ENCODE results near the gene CCNA1. TPM values are rescaled to one million over a fixed set of nuclear protein-coding genes. Genes with fewer than 3 reads are reported as not detected.

The CCNA1 gene
- total RNA-seq, 1 experiment from 2014 or later = not detected

DNA sequence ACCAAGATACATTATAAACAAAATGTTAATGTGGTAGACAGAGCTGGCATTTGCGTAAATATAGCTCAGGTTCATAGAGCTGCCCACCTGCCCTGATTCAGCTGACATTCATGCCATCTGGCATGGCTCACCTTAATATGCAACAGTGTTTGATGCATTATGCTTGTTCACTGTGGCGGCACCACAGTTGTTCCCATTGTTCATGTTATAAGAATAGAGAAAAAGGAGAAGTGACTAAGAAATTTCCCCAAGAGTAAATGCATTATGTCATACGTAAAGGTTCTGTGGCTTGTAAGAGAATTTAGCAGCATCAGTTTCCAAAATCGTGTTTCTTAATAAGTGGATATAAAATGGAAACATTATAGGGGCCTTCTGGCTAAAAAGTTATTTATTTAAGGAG, 4.5 kb downstream of the CCNA1 start:
- in situ Hi-C loops (cut with HindIII; ENCODE audit: low pct_unique_long_range_greater_than_20kb, low sequenced_read_pairs) (no loop called here), intact Hi-C loops (cut with micrococcal nuclease; ENCODE audit: unreplicated experiment) (no loop called here)
- no peaks in the 10 kb centered on the region for H3K27me3 ChIP-seq (ENCODE audit: control insufficient read depth, insufficient read depth, low read length)
- no peak for ATAC-seq
- no peak for DNase-seq (ENCODE audit: low read depth, low spot score)
- no peaks in the 10 kb centered on the region for H3K4me1 ChIP-seq (ENCODE audit: control insufficient read depth, insufficient read depth, low read length)
- ChIA-PET CTCF (no interaction called here), POLR2A (no interaction called here)
- TF ChIP-seq SIN3A (IDR thresholded peaks at IDR 0.05; ENCODE audit: borderline replicate concordance, insufficient read depth, low read depth, low read length) (no peak), POLR2AphosphoS5 (IDR thresholded peaks at IDR 0.05; ENCODE audit: low read depth, low read length) (no peak), TCF7L2 (IDR thresholded peaks at IDR 0.05; ENCODE audit: low read depth, low read length) (no peak)
- TF ChIP-seq, protein P1, sequence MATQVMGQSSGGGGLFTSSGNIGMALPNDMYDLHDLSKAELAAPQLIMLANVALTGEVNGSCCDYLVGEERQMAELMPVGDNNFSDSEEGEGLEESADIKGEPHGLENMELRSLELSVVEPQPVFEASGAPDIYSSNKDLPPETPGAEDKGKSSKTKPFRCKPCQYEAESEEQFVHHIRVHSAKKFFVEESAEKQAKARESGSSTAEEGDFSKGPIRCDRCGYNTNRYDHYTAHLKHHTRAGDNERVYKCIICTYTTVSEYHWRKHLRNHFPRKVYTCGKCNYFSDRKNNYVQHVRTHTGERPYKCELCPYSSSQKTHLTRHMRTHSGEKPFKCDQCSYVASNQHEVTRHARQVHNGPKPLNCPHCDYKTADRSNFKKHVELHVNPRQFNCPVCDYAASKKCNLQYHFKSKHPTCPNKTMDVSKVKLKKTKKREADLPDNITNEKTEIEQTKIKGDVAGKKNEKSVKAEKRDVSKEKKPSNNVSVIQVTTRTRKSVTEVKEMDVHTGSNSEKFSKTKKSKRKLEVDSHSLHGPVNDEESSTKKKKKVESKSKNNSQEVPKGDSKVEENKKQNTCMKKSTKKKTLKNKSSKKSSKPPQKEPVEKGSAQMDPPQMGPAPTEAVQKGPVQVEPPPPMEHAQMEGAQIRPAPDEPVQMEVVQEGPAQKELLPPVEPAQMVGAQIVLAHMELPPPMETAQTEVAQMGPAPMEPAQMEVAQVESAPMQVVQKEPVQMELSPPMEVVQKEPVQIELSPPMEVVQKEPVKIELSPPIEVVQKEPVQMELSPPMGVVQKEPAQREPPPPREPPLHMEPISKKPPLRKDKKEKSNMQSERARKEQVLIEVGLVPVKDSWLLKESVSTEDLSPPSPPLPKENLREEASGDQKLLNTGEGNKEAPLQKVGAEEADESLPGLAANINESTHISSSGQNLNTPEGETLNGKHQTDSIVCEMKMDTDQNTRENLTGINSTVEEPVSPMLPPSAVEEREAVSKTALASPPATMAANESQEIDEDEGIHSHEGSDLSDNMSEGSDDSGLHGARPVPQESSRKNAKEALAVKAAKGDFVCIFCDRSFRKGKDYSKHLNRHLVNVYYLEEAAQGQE (IDR thresholded peaks at IDR 0.05; ENCODE audit: insufficient read depth in 1 of 2, low read depth in 2 of 2, low read length in 1 of 2) = no peak
- TF ChIP-seq, protein P2, sequence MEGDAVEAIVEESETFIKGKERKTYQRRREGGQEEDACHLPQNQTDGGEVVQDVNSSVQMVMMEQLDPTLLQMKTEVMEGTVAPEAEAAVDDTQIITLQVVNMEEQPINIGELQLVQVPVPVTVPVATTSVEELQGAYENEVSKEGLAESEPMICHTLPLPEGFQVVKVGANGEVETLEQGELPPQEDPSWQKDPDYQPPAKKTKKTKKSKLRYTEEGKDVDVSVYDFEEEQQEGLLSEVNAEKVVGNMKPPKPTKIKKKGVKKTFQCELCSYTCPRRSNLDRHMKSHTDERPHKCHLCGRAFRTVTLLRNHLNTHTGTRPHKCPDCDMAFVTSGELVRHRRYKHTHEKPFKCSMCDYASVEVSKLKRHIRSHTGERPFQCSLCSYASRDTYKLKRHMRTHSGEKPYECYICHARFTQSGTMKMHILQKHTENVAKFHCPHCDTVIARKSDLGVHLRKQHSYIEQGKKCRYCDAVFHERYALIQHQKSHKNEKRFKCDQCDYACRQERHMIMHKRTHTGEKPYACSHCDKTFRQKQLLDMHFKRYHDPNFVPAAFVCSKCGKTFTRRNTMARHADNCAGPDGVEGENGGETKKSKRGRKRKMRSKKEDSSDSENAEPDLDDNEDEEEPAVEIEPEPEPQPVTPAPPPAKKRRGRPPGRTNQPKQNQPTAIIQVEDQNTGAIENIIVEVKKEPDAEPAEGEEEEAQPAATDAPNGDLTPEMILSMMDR (IDR thresholded peaks at IDR 0.05) = no peak
- no peaks in the 10 kb centered on the region for H3K36me3 ChIP-seq (ENCODE audit: control insufficient read depth, insufficient read depth, low read length)
- no peaks in the 10 kb centered on the region for H3K9me3 ChIP-seq (ENCODE audit: control insufficient read depth, insufficient read depth, low read depth, low read length)
- H3K4me3 ChIP-seq (ENCODE audit: low read depth in 2 of 2, low read length in 2 of 2) = no peak overlapping the region
- no TSS peak for BruUV-seq (replicated peaks)
- H3K27ac ChIP-seq (ENCODE audit: low read length) = no peak overlapping the region

DNA sequence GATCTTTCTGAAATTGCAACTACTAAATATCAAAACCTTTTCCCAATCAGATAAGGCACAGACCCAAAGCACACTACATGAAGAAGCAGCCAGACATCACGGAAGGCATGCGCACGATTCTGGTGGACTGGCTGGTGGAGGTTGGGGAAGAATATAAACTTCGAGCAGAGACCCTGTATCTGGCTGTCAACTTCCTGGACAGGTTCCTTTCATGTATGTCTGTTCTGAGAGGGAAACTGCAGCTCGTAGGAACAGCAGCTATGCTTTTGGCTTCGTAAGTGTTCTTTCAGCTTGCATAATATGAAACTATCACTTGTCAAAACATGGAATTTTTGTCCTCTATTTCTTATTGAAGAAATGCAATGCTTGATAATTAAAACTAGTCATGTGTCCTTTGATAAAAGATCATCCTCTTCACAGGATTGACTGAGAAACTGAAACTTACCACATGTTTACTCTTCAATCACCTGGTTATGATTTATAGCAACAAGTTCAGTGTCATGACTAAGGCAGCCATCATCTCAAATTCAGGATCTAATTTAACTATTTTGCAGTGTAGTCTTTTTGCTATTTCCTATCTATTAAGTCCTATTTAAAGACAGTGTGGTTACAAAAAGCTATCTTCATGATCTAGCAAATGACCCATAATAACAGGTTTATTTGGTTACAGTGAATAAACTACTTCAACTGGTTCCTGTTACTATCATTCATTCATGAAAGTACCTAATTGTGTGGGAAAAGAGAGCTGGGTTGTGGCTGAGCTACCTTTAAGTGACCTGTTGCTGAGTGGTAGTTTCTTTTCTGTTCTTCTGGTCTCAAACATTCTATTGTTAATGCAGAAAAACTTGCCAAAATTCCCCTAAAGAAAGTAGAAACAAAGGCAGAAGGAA, 6.5 kb downstream of the CCNA1 start:
- ATAC-seq = no peak
- Histone ChIP-seq H3K36me3 (ENCODE audit: control insufficient read depth, insufficient read depth, low read length) (no peaks in the 10 kb centered on the region), H3K4me3 (ENCODE audit: low read depth in 2 of 2, low read length in 2 of 2) (no peak overlapping the region), H3K27ac (ENCODE audit: low read length) (no peak overlapping the region), H3K9me3 (ENCODE audit: control insufficient read depth, insufficient read depth, low read depth, low read length) (no peaks in the 10 kb centered on the region), H3K4me1 (ENCODE audit: control insufficient read depth, insufficient read depth, low read length) (no peaks in the 10 kb centered on the region), H3K27me3 (ENCODE audit: control insufficient read depth, insufficient read depth, low read length) (no peaks in the 10 kb centered on the region)
- intact Hi-C loops (cut with micrococcal nuclease; ENCODE audit: unreplicated experiment) (no loop called here), in situ Hi-C loops (cut with HindIII; ENCODE audit: low pct_unique_long_range_greater_than_20kb, low sequenced_read_pairs) (no loop called here)
- no peak for DNase-seq (ENCODE audit: low read depth, low spot score)
- POLR2A ChIA-PET = no interaction called here
- no TSS peak for BruUV-seq (replicated peaks)
- CTCF ChIA-PET = no interaction called here
- no peak for TF ChIP-seq POLR2AphosphoS5 (IDR thresholded peaks at IDR 0.05; ENCODE audit: low read depth, low read length)

DNA sequence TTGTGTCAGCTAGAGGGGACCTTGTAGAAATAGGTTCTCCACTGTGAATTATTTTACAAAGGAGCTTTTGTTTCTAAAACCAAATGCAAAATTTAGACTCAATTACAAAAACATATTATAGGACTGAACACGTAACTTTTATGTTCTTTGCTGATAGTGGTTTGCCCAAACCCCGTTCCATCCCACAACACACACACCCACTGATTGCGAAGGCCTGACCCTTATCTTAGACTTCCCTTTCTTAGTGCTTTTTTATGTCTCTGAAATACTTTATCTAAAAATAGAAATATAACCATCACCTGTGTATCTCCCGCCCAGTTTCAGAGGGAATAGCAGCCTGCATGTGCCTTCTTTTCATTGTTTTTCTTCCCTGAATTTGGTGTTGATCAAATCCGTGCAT, 13.0 kb downstream of the CCNA1 start:
- H3K27me3 ChIP-seq (ENCODE audit: control insufficient read depth, insufficient read depth, low read length) = no peaks in the 10 kb centered on the region
- BruUV-seq (replicated peaks) = no TSS peak
- POLR2A ChIA-PET = no interaction called here
- no peaks in the 10 kb centered on the region for H3K9me3 ChIP-seq (ENCODE audit: control insufficient read depth, insufficient read depth, low read depth, low read length)
- no peak for DNase-seq (ENCODE audit: low read depth, low spot score)
- intact Hi-C loops (cut with micrococcal nuclease; ENCODE audit: unreplicated experiment) = no loop called here
- no peaks in the 10 kb centered on the region for H3K4me1 ChIP-seq (ENCODE audit: control insufficient read depth, insufficient read depth, low read length)
- no peaks in the 10 kb centered on the region for H3K36me3 ChIP-seq (ENCODE audit: control insufficient read depth, insufficient read depth, low read length)
- in situ Hi-C loops (cut with HindIII; ENCODE audit: low pct_unique_long_range_greater_than_20kb, low sequenced_read_pairs) = no loop called here
- ATAC-seq = no peak
- CTCF ChIA-PET = no interaction called here
- TF ChIP-seq, protein P2 (IDR thresholded peaks at IDR 0.05) = no peak
- TF ChIP-seq TCF7L2 (IDR thresholded peaks at IDR 0.05; ENCODE audit: low read depth, low read length) (no peak), SIN3A (IDR thresholded peaks at IDR 0.05; ENCODE audit: borderline replicate concordance, insufficient read depth, low read depth, low read length) (no peak), POLR2AphosphoS5 (IDR thresholded peaks at IDR 0.05; ENCODE audit: low read depth, low read length) (no peak)
- TF ChIP-seq, protein P1 (IDR thresholded peaks at IDR 0.05; ENCODE audit: insufficient read depth in 1 of 2, low read depth in 2 of 2, low read length in 1 of 2) = no peak
- no peak overlapping the region for H3K27ac ChIP-seq (ENCODE audit: low read length)
- no peak overlapping the region for H3K4me3 ChIP-seq (ENCODE audit: low read depth in 2 of 2, low read length in 2 of 2)

Data from Panc1 (cell line).